Measurements from ENCODE around the gene MSRB1.

MSRB1 gene

GRCh38 chr16:1950559-1950958 lies 7.6 kb upstream of the MSRB1 start:
- TF ChIP-seq CTCF (IDR thresholded peaks at IDR 0.05; ENCODE audit: extremely low read depth, missing control alignments), result no peak
- no peak for DNase-seq (ENCODE audit: low spot score)

- no peak for TF ChIP-seq CTCF (IDR thresholded peaks at IDR 0.05; ENCODE audit: extremely low read depth, missing control alignments)
- no peak for DNase-seq (ENCODE audit: low spot score)
Observed at GRCh38 chr16:1950047-1950446, 7.0 kb upstream of the MSRB1 start.

- DNase-seq (ENCODE audit: low spot score), result no peak
- no peak for TF ChIP-seq CTCF (IDR thresholded peaks at IDR 0.05; ENCODE audit: extremely low read depth, missing control alignments)
Observed at GRCh38 chr16:1949507-1949906, 6.5 kb upstream of the MSRB1 start.

- no peak for DNase-seq (ENCODE audit: low spot score)
Observed at GRCh38 chr16:1947369-1947670, 4.3 kb upstream of the MSRB1 start.

GRCh38 chr16:1946495-1947368 lies 3.7 kb upstream of the MSRB1 start:
- TF ChIP-seq CTCF (IDR thresholded peaks at IDR 0.05; ENCODE audit: extremely low read depth, missing control alignments), result no peak
- no peak for DNase-seq (ENCODE audit: low spot score)

More at GRCh38 chr16:1947369-1947670, 4.3 kb upstream of the MSRB1 start:
- TF ChIP-seq CTCF (IDR thresholded peaks at IDR 0.05; ENCODE audit: extremely low read depth, missing control alignments), result no peak

- TF ChIP-seq CTCF (IDR thresholded peaks at IDR 0.05; ENCODE audit: extremely low read depth, missing control alignments), result no peak
- DNase-seq (ENCODE audit: low spot score), result no peak
Observed at GRCh38 chr16:1945559-1946391, 2.8 kb upstream of the MSRB1 start.

- DNase-seq (ENCODE audit: low spot score), result no peak
- no peak for TF ChIP-seq CTCF (IDR thresholded peaks at IDR 0.05; ENCODE audit: extremely low read depth, missing control alignments)
Observed at GRCh38 chr16:1944612-1945199, 1.7 kb upstream of the MSRB1 start.

Data from GM20000 (cell line).